Muscle layer of duodenum (tissue), 2 donors: Measurements from ENCODE around the gene TAAR2.

Experiments
- H3K27ac ChIP-seq: one replicate; pipeline ENCODE4 v1.7.0; 2013; ENCODE audit warnings: mild to moderate bottlenecking, low read length
- H3K27me3 ChIP-seq: one replicate; pipeline ENCODE4 v1.7.0; 2013; ENCODE audit warnings: low read depth, mild to moderate bottlenecking, control low read depth, low read length
- H3K36me3 ChIP-seq, 2 donors: one replicate each; pipeline ENCODE4 v1.7.0; 2013; ENCODE audit warnings: low read length in 2 of 2, control low read depth in 1 of 2, mild to moderate bottlenecking in 1 of 2; ENCODE audit not compliant: insufficient read depth in 2 of 2, control insufficient read depth in 1 of 2
- H3K4me1 ChIP-seq, 2 donors: one replicate each; pipeline ENCODE4 v1.7.0; 2013; ENCODE audit warnings: low read length in 2 of 2, mild to moderate bottlenecking in 2 of 2, control low read depth in 1 of 2, moderate library complexity in 1 of 2; ENCODE audit not compliant: insufficient read depth in 2 of 2, control insufficient read depth in 1 of 2
- H3K4me3 ChIP-seq, 2 donors: one replicate each; pipeline ENCODE4 v1.7.0; 2013; ENCODE audit warnings: low read length in 2 of 2, low read depth in 1 of 2, mild to moderate bottlenecking in 1 of 2
- H3K9me3 ChIP-seq, 2 donors: one replicate each; pipeline ENCODE4 v1.7.0; 2013; ENCODE audit warnings: low read length in 2 of 2, control low read depth in 1 of 2, mild to moderate bottlenecking in 1 of 2; ENCODE audit not compliant: control insufficient read depth in 1 of 2
- donor health status: healthy.

Gene TAAR2

DNA sequence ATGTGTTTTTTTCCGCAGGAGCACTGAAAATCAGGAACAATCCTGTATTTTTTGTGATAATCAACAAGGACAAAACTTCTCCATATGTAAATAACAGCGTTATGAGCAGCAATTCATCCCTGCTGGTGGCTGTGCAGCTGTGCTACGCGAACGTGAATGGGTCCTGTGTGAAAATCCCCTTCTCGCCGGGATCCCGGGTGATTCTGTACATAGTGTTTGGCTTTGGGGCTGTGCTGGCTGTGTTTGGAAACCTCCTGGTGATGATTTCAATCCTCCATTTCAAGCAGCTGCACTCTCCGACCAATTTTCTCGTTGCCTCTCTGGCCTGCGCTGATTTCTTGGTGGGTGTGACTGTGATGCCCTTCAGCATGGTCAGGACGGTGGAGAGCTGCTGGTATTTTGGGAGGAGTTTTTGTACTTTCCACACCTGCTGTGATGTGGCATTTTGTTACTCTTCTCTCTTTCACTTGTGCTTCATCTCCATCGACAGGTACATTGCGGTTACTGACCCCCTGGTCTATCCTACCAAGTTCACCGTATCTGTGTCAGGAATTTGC, 53.8 kb downstream of the TAAR2 start, which contains the start of gene TAAR6:
Gene TAAR6, plus strand, starts transcription at position 102 of the 557 bp plus-strand sequence. Its CDS starts 0 bp downstream, at position 102.
- H3K4me3 ChIP-seq: no peak within 1 kb of the TSS
- H3K27me3 ChIP-seq: no peaks in the 10 kb centered on the region
- H3K4me1 ChIP-seq: no peaks in the 10 kb centered on the region
- no peaks in the 10 kb centered on the region for H3K9me3 ChIP-seq
- no peaks in the 10 kb centered on the region for H3K36me3 ChIP-seq
- no peak within 1 kb of the TSS for H3K27ac ChIP-seq

DNA sequence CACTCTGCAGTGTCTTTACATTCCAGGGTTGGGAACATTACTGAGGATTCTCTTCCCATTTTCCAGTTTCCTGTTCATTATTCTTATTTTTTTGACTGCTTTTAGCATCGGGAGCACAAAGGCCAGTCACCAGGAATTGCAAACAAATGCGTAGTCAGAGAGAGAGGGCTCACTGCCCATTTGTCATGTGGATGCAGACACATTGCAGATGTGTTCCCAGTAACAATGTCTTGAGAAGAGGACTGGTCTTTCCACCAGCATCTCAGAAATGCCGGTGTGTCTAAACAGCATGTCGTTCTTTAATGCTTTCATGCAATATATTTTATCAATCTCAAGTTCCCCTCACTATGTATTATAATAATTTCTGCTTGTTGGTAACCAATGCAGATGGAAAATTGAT, 54.9 kb downstream of the TAAR2 start:
- Histone ChIP-seq H3K4me3 (no peak overlapping the region), H3K4me1 (no peaks in the 10 kb centered on the region), H3K27me3 (no peaks in the 10 kb centered on the region), H3K27ac (no peak overlapping the region), H3K9me3 (no peaks in the 10 kb centered on the region), H3K36me3 (no peaks in the 10 kb centered on the region)

- Histone ChIP-seq H3K9me3 (no peaks in the 10 kb centered on the region), H3K27ac (no peak overlapping the region)
Observed at GRCh38 chr6:132568611-132569010, 55.5 kb downstream of the TAAR2 start.

GRCh38 chr6:132567566-132567965, 56.5 kb downstream of the TAAR2 start:
- Histone ChIP-seq H3K4me3 (no peak overlapping the region), H3K9me3 (no peaks in the 10 kb centered on the region), H3K4me1 (no peaks in the 10 kb centered on the region), H3K27ac (no peak overlapping the region), H3K36me3 (no peaks in the 10 kb centered on the region), H3K27me3 (no peaks in the 10 kb centered on the region)

More at GRCh38 chr6:132568611-132569010, 55.5 kb downstream of the TAAR2 start:
- Histone ChIP-seq H3K4me3 (no peak overlapping the region), H3K27me3 (no peaks in the 10 kb centered on the region), H3K4me1 (no peaks in the 10 kb centered on the region), H3K36me3 (no peaks in the 10 kb centered on the region)
